A673 (cell line): ENCODE data around the gene THBD. TPM values are rescaled to one million over a fixed set of nuclear protein-coding genes. Genes with fewer than 3 reads are reported as not detected.

ENCODE experiments used
- BruUV-seq: library from RNA; stranded (reverse); fragments of 400-500 nt; replicated peaks from 2 replicates; lab custom pipeline; 2021; lab: Mats Ljungman, UMichigan
- CTCF ChIA-PET: fragments of 300-600 bp; sonication (Branson Sonifier 250); formaldehyde crosslinking; loops from one replicate; lab custom pipeline; 2022; ENCODE audit warnings: antibody characterized with exemption; lab: Charles Lee
- POLR2A ChIA-PET: fragments of 300-600 bp; sonication (Branson Sonifier 250); formaldehyde crosslinking; loops from one replicate; lab custom pipeline; 2022; ENCODE audit warnings: antibody characterized with exemption; ENCODE audit not compliant: low non-redundant PET; lab: Charles Lee
- DNase-seq: peaks from one replicate; pipeline ENCODE4 v3.0.0-alpha.2; 2015; ENCODE audit warnings: low spot score
- H3K27ac ChIP-seq: fragments of 200-600 bp; sonication (generic); 2 replicates; pipeline ENCODE4 v1.5.1; 2016; ENCODE audit warnings: mixed run types, low read depth, mild to moderate bottlenecking, mixed read lengths, antibody characterized with exemption, low read length; ENCODE audit not compliant: poor library complexity, severe bottlenecking
- H3K27me3 ChIP-seq: fragments of 200-600 bp; sonication (generic); replicated peaks from 2 replicates; pipeline ENCODE4 v1.6.1; 2017; ENCODE audit warnings: mixed run types, low read depth, mild to moderate bottlenecking, mixed read lengths, antibody characterized with exemption, low read length; ENCODE audit not compliant: insufficient read depth, poor library complexity
- H3K36me3 ChIP-seq: fragments of 200-600 bp; sonication (generic); 2 replicates; pipeline ENCODE4 v1.6.1; 2016; ENCODE audit warnings: mixed run types, mild to moderate bottlenecking, mixed read lengths, antibody characterized with exemption, low read length; ENCODE audit not compliant: insufficient read depth, poor library complexity, severe bottlenecking
- H3K4me1 ChIP-seq: fragments of 200-600 bp; sonication (generic); 2 replicates; pipeline ENCODE4 v1.6.1; 2017; ENCODE audit warnings: mixed run types, mild to moderate bottlenecking, mixed read lengths, antibody characterized with exemption, low read length; ENCODE audit not compliant: insufficient read depth, poor library complexity, severe bottlenecking
- H3K4me3 ChIP-seq: fragments of 200-600 bp; sonication (generic); 2 replicates; pipeline ENCODE4 v1.5.1; 2016; ENCODE audit warnings: low read depth, mixed run types, mild to moderate bottlenecking, mixed read lengths, low read length; ENCODE audit not compliant: poor library complexity, severe bottlenecking
- H3K9me3 ChIP-seq: fragments of 200-600 bp; sonication (generic); 2 replicates; pipeline ENCODE4 v1.6.1; 2016; ENCODE audit warnings: mixed run types, low read depth, mild to moderate bottlenecking, mixed read lengths, antibody characterized with exemption, low read length; ENCODE audit not compliant: poor library complexity, severe bottlenecking
- EZH2 ChIP-seq: fragments of 200-600 bp; sonication (generic); IDR thresholded peaks from 2 replicates; pipeline ENCODE4 v1.6.1; 2017; ENCODE audit warnings: borderline replicate concordance, low read depth, mild to moderate bottlenecking, mixed read lengths, antibody characterized with exemption, low read length; ENCODE audit not compliant: poor library complexity, severe bottlenecking
- intact Hi-C: fragments of 100-400 bp; cut with micrococcal nuclease; formaldehyde crosslinking; loops from one replicate; pipeline ENCODE4 v1.10.0; 2022; ENCODE audit not compliant: unreplicated experiment
- total RNA-seq: library from RNA; stranded (reverse); gene quantifications from 2 replicates; pipeline ENCODE4 v1.2.3, GENCODE V29; 2021
- TF ChIP-seq, protein P1 (sequence below): fragments of 300-800, 200-600 bp; sonication (generic); conservative IDR thresholded peaks from 2 replicates; pipeline ENCODE4 v1.5.1; 2017; ENCODE audit warnings: low read depth, mild to moderate bottlenecking, antibody characterized with exemption, low read length, moderate library complexity, mixed read lengths

THBD gene
- total RNA-seq, 1 experiment from 2014 or later, result not detected

DNA sequence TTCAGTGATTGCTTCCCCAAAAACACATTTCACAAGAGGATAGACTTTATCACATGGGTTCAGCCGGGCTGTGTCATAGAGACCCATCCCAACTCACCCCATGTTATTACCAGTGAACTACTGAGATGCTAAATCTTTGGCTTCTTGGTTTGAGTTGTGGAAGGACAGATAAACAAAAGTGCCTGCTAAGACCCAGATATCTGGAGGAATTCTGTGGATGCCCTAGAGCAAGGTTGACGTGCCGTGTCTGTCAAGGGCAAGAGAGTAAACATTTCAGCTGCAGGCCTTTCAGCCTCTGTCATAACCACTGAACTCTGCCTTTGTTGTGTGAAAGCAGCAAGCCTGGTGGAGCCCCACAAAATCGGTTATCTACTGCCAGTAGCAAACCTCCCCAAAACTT lies 11.2 kb upstream of the THBD start:
- peaks cover 5% of the 10 kb centered on the region for H3K9me3 ChIP-seq
- CTCF ChIA-PET, result no interaction called here
- BruUV-seq, result no TSS peak
- H3K36me3 ChIP-seq, result no peaks in the 10 kb centered on the region
- POLR2A ChIA-PET, result no interaction called here
- DNase-seq, result no peak
- intact Hi-C loops, result no loop called here
- H3K4me3 ChIP-seq, result no peak overlapping the region
- no peak overlapping the region for H3K27ac ChIP-seq
- H3K27me3 ChIP-seq, result peaks cover 38% of the 10 kb centered on the region
- no peaks in the 10 kb centered on the region for H3K4me1 ChIP-seq
- TF ChIP-seq, protein P1, sequence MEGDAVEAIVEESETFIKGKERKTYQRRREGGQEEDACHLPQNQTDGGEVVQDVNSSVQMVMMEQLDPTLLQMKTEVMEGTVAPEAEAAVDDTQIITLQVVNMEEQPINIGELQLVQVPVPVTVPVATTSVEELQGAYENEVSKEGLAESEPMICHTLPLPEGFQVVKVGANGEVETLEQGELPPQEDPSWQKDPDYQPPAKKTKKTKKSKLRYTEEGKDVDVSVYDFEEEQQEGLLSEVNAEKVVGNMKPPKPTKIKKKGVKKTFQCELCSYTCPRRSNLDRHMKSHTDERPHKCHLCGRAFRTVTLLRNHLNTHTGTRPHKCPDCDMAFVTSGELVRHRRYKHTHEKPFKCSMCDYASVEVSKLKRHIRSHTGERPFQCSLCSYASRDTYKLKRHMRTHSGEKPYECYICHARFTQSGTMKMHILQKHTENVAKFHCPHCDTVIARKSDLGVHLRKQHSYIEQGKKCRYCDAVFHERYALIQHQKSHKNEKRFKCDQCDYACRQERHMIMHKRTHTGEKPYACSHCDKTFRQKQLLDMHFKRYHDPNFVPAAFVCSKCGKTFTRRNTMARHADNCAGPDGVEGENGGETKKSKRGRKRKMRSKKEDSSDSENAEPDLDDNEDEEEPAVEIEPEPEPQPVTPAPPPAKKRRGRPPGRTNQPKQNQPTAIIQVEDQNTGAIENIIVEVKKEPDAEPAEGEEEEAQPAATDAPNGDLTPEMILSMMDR, result no peak
- TF ChIP-seq EZH2, result no peak

DNA sequence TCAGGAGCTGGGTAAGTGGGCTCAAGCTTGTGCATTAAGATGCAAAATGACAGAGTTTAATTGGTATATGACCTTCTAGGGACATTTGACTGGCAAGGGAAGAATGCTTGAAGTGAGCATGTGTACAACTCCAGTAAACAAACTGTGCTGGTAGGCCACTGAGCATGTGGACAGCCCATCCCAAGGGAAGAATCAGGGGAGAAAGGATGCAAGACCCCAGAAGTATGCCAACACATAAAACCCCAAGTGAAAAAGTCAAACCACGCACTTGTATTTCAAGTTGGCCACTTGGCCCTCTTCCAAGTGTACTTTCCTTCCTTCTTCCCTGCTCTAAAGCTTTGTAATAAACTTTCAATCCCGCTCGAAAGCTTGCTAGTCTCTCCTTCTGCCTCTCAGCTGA lies 10.4 kb upstream of the THBD start:
- POLR2A ChIA-PET, result no interaction called here
- DNase-seq, result no peak
- BruUV-seq, result no TSS peak
- no peaks in the 10 kb centered on the region for H3K4me1 ChIP-seq
- TF ChIP-seq, protein P1, result no peak
- no peak for TF ChIP-seq EZH2
- no peak overlapping the region for H3K4me3 ChIP-seq
- peaks cover 38% of the 10 kb centered on the region for H3K27me3 ChIP-seq
- intact Hi-C loops, result loop anchor here (10.0 kb wide), 1 partner anchor 285 kb away; no protein-coding TSS in a partner anchor
- peaks cover 5% of the 10 kb centered on the region for H3K9me3 ChIP-seq
- H3K36me3 ChIP-seq, result no peaks in the 10 kb centered on the region
- CTCF ChIA-PET, result no interaction called here
- no peak overlapping the region for H3K27ac ChIP-seq

DNA sequence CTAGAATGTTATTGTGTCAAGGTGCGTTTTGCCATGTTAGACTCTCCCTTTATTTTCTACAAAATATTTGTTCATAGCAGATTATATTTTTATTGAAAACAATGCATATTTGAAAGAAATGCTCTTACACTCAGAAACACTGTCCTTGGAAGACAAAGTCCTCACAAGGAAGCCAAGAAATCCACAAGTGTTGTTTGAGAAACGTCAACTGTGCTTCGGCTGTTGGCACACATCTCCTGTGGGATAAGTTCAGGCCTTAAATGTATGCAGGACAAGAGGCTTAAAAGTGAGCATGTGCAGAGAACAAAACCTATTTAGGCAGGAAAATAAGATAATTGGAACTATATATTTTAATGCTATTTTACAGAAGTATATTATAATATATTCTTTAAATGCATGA lies 9.5 kb upstream of the THBD start:
- intact Hi-C loops, result loop anchor here (10.0 kb wide), 1 partner anchor 286 kb away; no protein-coding TSS in a partner anchor
- H3K27ac ChIP-seq, result no peak overlapping the region
- no peak for TF ChIP-seq EZH2
- TF ChIP-seq, protein P1, result no peak
- POLR2A ChIA-PET, result no interaction called here
- CTCF ChIA-PET, result no interaction called here
- H3K4me1 ChIP-seq, result no peaks in the 10 kb centered on the region
- H3K9me3 ChIP-seq, result peaks cover 5% of the 10 kb centered on the region
- H3K36me3 ChIP-seq, result no peaks in the 10 kb centered on the region
- BruUV-seq, result no TSS peak
- no peak for DNase-seq
- peaks cover 42% of the 10 kb centered on the region for H3K27me3 ChIP-seq
- H3K4me3 ChIP-seq, result no peak overlapping the region
